NT2/D1 (cell line): ENCODE results near the gene C12orf76.

Source experiments
- SUZ12 ChIP-seq: IDR thresholded peaks from 2 replicates; pipeline ENCODE4 v1.6.1; 2011; ENCODE audit not compliant: insufficient read length, insufficient read depth; ENCODE audit errors: extremely low read depth
- YY1 ChIP-seq: IDR thresholded peaks from 2 replicates; pipeline ENCODE4 v1.6.1; 2011; ENCODE audit not compliant: insufficient read length, insufficient read depth
- ZNF274 ChIP-seq: IDR thresholded peaks from 2 replicates; pipeline ENCODE4 v1.6.1; 2011; ENCODE audit warnings: mild to moderate bottlenecking, low read depth, low read length

- TF ChIP-seq ZNF274 (no peak), YY1 (no peak), SUZ12 (no peak)
Measured at GRCh38 chr12:110065540-110065939, 17.2 kb upstream of the C12orf76 start.
